Liver (tissue), 3 donors: Measurements from ENCODE around the gene PLCB3.

ENCODE experiments used
- EGR1 ChIP-seq, 2 donors: IDR thresholded peaks; 2 replicates each; pipeline ENCODE4 v1.6.1; 2016 to 2018; ENCODE audit warnings: antibody characterized with exemption in 2 of 2, low read depth in 2 of 2
- GABPA ChIP-seq, 2 donors: IDR thresholded peaks in 1 of 2; conservative IDR thresholded peaks in 1 of 2; 2 replicates each; pipeline ENCODE4 v1.6.1; 2016; ENCODE audit warnings: antibody characterized with exemption in 2 of 2, mild to moderate bottlenecking in 1 of 2, moderate library complexity in 1 of 2
- HNF4G ChIP-seq: IDR thresholded peaks from 2 replicates; pipeline ENCODE4 v1.6.1; 2016; ENCODE audit warnings: antibody characterized with exemption
- JUND ChIP-seq, 2 donors: IDR thresholded peaks; 2 replicates each; pipeline ENCODE4 v1.6.1; 2016; ENCODE audit warnings: antibody characterized with exemption in 2 of 2
- RAD21 ChIP-seq, 2 donors: IDR thresholded peaks; 2 replicates each; pipeline ENCODE4 v1.6.1; 2016; ENCODE audit warnings: antibody characterized with exemption in 2 of 2, mild to moderate bottlenecking in 2 of 2
- SP1 ChIP-seq: IDR thresholded peaks from 2 replicates; pipeline ENCODE4 v1.6.1; 2018; ENCODE audit warnings: antibody characterized with exemption, mild to moderate bottlenecking
- TF ChIP-seq, protein P1 (sequence below): fragments of 150-350 bp; IDR thresholded peaks from 2 replicates; pipeline ENCODE4 v1.5.1; 2017; ENCODE audit warnings: improper control_type of control experiment, low read depth, low read length; ENCODE audit not compliant: missing input control
- donor health status: healthy.
- donor health status: healthy.

DNA sequence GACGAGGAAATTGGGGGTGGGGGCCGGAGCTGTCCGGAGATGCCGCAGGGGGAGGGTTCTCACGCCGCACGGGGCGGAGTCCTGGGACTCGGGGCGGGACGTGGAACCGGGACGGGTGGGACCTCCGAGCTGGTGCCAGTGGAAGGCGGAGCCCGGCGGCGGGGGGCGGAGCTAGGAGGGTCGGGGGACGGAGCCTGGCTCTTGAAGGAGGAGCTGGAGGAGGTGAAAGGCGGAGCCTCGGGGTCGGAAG is 10.2 kb upstream of the PLCB3 start:
- TF ChIP-seq, protein P1, sequence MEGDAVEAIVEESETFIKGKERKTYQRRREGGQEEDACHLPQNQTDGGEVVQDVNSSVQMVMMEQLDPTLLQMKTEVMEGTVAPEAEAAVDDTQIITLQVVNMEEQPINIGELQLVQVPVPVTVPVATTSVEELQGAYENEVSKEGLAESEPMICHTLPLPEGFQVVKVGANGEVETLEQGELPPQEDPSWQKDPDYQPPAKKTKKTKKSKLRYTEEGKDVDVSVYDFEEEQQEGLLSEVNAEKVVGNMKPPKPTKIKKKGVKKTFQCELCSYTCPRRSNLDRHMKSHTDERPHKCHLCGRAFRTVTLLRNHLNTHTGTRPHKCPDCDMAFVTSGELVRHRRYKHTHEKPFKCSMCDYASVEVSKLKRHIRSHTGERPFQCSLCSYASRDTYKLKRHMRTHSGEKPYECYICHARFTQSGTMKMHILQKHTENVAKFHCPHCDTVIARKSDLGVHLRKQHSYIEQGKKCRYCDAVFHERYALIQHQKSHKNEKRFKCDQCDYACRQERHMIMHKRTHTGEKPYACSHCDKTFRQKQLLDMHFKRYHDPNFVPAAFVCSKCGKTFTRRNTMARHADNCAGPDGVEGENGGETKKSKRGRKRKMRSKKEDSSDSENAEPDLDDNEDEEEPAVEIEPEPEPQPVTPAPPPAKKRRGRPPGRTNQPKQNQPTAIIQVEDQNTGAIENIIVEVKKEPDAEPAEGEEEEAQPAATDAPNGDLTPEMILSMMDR = no peak
- TF ChIP-seq HNF4G (no peak), EGR1 (IDR thresholded peaks at IDR 0.05; ENCODE audit: low read depth in 2 of 2) (no peak), SP1 (peak; percentile 84), RAD21 (IDR thresholded peaks at IDR 0.05) (no peak), JUND (IDR thresholded peaks at IDR 0.05) (no peak), GABPA (IDR thresholded peaks at IDR 0.05 in 1 of 2, conservative IDR thresholded peaks at IDR 0.05 in 1 of 2) (no peak)
